Panc1 (cell line): ENCODE data around the gene TMEFF2. TPM values are rescaled to one million over a fixed set of nuclear protein-coding genes. Genes with fewer than 3 reads are reported as not detected.

Experiments used
- ATAC-seq: fragments of 200-7000 bp; cut with Tn5 transposase; 2 replicates; pipeline ENCODE4 v1.9.1; 2020; ENCODE audit warnings: mild to moderate bottlenecking, moderate library complexity
- Bru-seq: library from RNA; stranded (reverse); fragments of 400-500 nt; gene quantifications from one replicate; lab custom pipeline; 2021; lab: Mats Ljungman, UMichigan
- BruChase-seq, 2 experiments: library from RNA; stranded (reverse); fragments of 400-500 nt; gene quantifications; one replicate each; lab custom pipeline; 2021; lab: Mats Ljungman, UMichigan
- BruUV-seq: library from RNA; stranded (reverse); fragments of 400-500 nt; replicated peaks from 2 replicates; lab custom pipeline; 2021; lab: Mats Ljungman, UMichigan
- CTCF ChIA-PET: fragments of 300-600 bp; sonication (Branson Sonifier 250); formaldehyde crosslinking; loops from one replicate; lab custom pipeline; 2022; ENCODE audit warnings: antibody characterized with exemption; lab: Charles Lee
- POLR2A ChIA-PET: fragments of 300-600 bp; sonication (Branson Sonifier 250); formaldehyde crosslinking; loops from one replicate; lab custom pipeline; 2022; ENCODE audit warnings: antibody characterized with exemption; lab: Charles Lee
- DNase-seq: peaks from one replicate; pipeline ENCODE4 v3.0.0-alpha.2; 2010; ENCODE audit warnings: low read depth, low spot score
- H3K27ac ChIP-seq: 2 replicates; pipeline ENCODE4 v1.5.1; 2011; ENCODE audit warnings: mild to moderate bottlenecking, low read length, inconsistent platforms
- H3K27me3 ChIP-seq: fragments of 200-500 bp; sonication (Bioruptor generic); 2 replicates; pipeline ENCODE4 v1.6.0; 2014; ENCODE audit warnings: low read length, inconsistent platforms; ENCODE audit not compliant: control insufficient read depth, insufficient read depth
- H3K36me3 ChIP-seq: fragments of 200-500 bp; sonication (Bioruptor generic); 2 replicates; pipeline ENCODE4 v1.5.1; 2014; ENCODE audit warnings: inconsistent platforms, mild to moderate bottlenecking, low read length, moderate library complexity; ENCODE audit not compliant: control insufficient read depth, insufficient read depth
- H3K4me1 ChIP-seq: 2 replicates; pipeline ENCODE4 v1.5.1; 2011; ENCODE audit warnings: inconsistent platforms, mild to moderate bottlenecking, low read length, moderate library complexity; ENCODE audit not compliant: control insufficient read depth, insufficient read depth
- H3K4me3 ChIP-seq, 2 experiments: 2 replicates each; pipeline ENCODE4 v1.5.1; 2011 to 2012; ENCODE audit warnings: low read depth in 2 of 2, low read length in 2 of 2, mild to moderate bottlenecking in 2 of 2, inconsistent platforms in 1 of 2, moderate library complexity in 1 of 2
- H3K9me3 ChIP-seq: fragments of 200-500 bp; sonication (Bioruptor generic); 2 replicates; pipeline ENCODE4 v1.5.1; 2014; ENCODE audit warnings: low read depth, mild to moderate bottlenecking, inconsistent platforms, low read length, moderate library complexity; ENCODE audit not compliant: control insufficient read depth, insufficient read depth
- CTCF ChIP-seq: fragments of 450-650 bp; IDR thresholded peaks from 2 replicates; pipeline ENCODE4 v1.5.1; 2017; ENCODE audit warnings: mild to moderate bottlenecking
- REST ChIP-seq, 2 experiments: IDR thresholded peaks; 2 replicates each; pipeline ENCODE4 v1.6.1; 2011 to 2012; ENCODE audit warnings: low read depth in 2 of 2, control low read depth in 1 of 2, low read length in 1 of 2, mild to moderate bottlenecking in 1 of 2, moderate library complexity in 1 of 2; ENCODE audit not compliant: insufficient read depth in 1 of 2
- in situ Hi-C: cut with HindIII; loops from 2 replicates; pipeline ENCODE4 v1.10.0; 2016; ENCODE audit warnings: low sequenced_read_pairs, low pct_unique_long_range_greater_than_20kb
- intact Hi-C: fragments of 100-400 bp; cut with micrococcal nuclease; formaldehyde crosslinking; loops from one replicate; pipeline ENCODE4 v1.10.0; 2022; ENCODE audit not compliant: unreplicated experiment
- long read RNA-seq: library from polyadenylated mRNA; unstranded; transcript quantifications from one replicate; pipeline ENCODE4 v2.0.0, GENCODE V29; 2021; ENCODE audit not compliant: unreplicated experiment
- polyA plus RNA-seq: library from polyadenylated mRNA; unstranded; fragments of >200 nt; gene quantifications from one replicate; pipeline ENCODE4 v1.2.1, GENCODE V29; 2012; ENCODE audit warnings: missing spikeins; ENCODE audit not compliant: insufficient read length
- total RNA-seq: library from RNA; stranded (reverse); gene quantifications from one replicate; pipeline ENCODE4 v1.2.1, GENCODE V29; 2021; ENCODE audit not compliant: unreplicated experiment

Gene TMEFF2
- 1.5 TPM for total RNA-seq
- polyA plus RNA-seq = 0.21 TPM
- Bru-seq, nascent RNA = percentile 40 among the genes with signal in this experiment
- BruChase-seq, experiment 1, labeled RNA remaining after a 2-hour chase = percentile 22 among the genes with signal in this experiment
- percentile 20 among the genes with signal in this experiment for BruChase-seq, experiment 2, labeled RNA remaining after a 6-hour chase
- long read RNA-seq, partial matches to known transcripts = 1 of 2 reads
- long read RNA-seq, other reads (novel, unspliced or antisense) = 0 of 2 reads

GRCh38 chr2:192194866-192195547, at the start of gene TMEFF2:
Gene TMEFF2, minus strand, starts transcription at chr2:192194933. Its CDS starts 409 bp downstream, at chr2:192194524.
- ChIA-PET CTCF (no interaction called here), POLR2A (no interaction called here)
- Histone ChIP-seq H3K4me3 (peak within 1 kb of the TSS; percentile 51 to 69), H3K27ac (no peak within 1 kb of the TSS), H3K27me3 (peaks cover 25% of the 10 kb centered on the region), H3K9me3 (no peaks in the 10 kb centered on the region), H3K4me1 (peaks cover 7% of the 10 kb centered on the region), H3K36me3 (no peaks in the 10 kb centered on the region)
- intact Hi-C loops (no loop called here), in situ Hi-C loops (no loop called here)
- TF ChIP-seq CTCF = peak; percentile 48
- TF ChIP-seq REST (IDR thresholded peaks at IDR 0.05; ENCODE audit: insufficient read depth in 1 of 2, low read depth in 2 of 2, low read length in 1 of 2) = no peak
- no peak for DNase-seq
- no TSS peak for BruUV-seq
- ATAC-seq = peak; percentile 62

GRCh38 chr2:192243488-192243887, 48.8 kb upstream of the TMEFF2 start:
- intact Hi-C loops = no loop called here
- TF ChIP-seq CTCF = no peak
- no peaks in the 10 kb centered on the region for H3K4me1 ChIP-seq
- no peak overlapping the region for H3K27ac ChIP-seq
- DNase-seq (no peak), ATAC-seq (no peak)
- no peaks in the 10 kb centered on the region for H3K9me3 ChIP-seq
- H3K36me3 ChIP-seq = no peaks in the 10 kb centered on the region
- H3K27me3 ChIP-seq = no peaks in the 10 kb centered on the region
- in situ Hi-C loops = no loop called here
- ChIA-PET POLR2A (no interaction called here), CTCF (no interaction called here)
- H3K4me3 ChIP-seq = no peak overlapping the region
- no TSS peak for BruUV-seq
